Effector CD8-positive, alpha-beta T cell (primary cell): ENCODE data around the gene FAM168B.
"Not testable (repeated sequence)": the region's sequence is repeated elsewhere in the genome, so short reads cannot be mapped to it uniquely, and the experiment has no call there.

Experiments used
- DNase-seq: peaks from one replicate; lab custom pipeline; 2025; lab: John Stamatoyannopoulos, UW
- total RNA-seq, 4 experiments: gene quantifications; one replicate each; lab custom pipeline; 2026; lab: John Stamatoyannopoulos, UW

FAM168B gene, protein sequence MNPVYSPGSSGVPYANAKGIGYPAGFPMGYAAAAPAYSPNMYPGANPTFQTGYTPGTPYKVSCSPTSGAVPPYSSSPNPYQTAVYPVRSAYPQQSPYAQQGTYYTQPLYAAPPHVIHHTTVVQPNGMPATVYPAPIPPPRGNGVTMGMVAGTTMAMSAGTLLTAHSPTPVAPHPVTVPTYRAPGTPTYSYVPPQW
- total RNA-seq, result 165 to 215 (median 182) reads per million in 4 experiments

DNA sequence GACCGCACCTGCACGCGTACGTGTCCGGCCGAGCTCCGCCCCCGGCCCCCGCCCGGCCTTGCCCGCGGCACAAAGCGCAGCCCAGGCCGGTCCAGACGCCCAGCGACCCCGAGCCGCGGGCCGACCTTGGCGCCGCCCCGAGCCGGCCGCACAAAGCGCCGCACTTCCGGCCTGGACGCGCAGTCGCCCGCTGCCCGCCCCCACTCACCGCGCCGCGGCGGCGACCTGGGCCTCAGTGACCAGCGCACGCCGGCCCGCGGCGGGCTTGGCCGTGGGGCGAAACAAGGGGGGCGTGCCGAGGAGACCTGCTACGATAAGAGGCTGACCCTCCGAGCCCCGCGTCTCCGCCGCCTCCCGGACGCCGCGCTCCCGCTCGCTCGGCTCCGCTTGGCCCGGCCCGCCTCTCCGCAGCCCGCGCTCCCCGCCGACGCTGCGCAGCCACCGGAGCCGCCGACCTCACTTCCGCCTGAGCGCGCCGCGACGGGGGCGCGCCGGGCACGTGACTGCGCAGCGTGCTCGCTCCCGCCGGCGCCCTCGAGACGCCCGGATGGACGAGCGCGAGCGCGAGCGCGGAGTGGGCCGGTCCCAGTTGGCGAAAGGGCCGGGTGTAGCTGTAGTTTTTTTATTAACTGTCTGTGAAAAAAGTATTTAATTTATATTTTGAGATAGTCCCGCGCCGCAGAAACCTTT is at the start of gene FAM168B:
Gene FAM168B (minus strand): TSS at position 455 of the 690 bp plus-strand sequence. CDS start 10,814 bp downstream, outside the sequence.
- peak; percentile 76 for DNase-seq

DNA sequence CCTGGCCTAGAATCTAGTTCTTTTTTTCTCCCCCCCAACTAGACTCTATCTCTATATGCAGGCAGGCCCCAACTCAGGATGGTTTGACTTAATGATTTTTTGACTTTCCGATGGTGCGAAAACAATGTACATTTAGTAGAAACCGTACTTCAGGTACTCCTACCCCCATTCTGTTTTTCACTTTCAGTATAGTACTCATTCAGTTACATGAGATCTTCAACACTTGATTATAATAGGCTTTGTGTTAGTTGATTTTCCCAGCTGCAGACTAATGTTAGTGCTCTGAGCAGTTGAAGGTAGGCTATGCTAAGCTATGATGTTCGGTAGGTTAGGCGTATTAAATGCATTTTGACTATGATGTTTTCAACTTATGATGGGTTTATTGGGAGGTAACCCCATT is 49.6 kb upstream of the FAM168B start:
- no peak for DNase-seq

DNA sequence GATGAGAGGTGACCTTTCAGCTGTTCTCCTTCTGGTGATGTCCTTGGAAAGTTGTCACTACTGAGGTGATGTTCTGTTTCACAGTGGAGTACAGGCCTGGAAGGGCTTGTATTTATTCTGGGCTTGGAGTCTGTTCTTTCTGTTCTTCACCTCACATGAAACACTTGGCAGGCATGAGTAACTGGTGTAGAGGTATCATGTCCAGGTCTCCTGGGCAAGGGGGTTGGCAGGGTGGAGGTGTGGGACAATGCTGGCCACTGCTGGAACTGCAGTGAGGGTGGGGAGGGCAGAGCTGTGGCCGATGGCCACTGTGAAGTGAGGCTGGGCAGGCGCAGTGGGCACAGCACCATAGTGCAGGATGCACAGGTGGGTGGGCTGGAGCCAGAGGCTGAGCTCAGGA is 47.3 kb upstream of the FAM168B start:
- DNase-seq, result no peak

DNA sequence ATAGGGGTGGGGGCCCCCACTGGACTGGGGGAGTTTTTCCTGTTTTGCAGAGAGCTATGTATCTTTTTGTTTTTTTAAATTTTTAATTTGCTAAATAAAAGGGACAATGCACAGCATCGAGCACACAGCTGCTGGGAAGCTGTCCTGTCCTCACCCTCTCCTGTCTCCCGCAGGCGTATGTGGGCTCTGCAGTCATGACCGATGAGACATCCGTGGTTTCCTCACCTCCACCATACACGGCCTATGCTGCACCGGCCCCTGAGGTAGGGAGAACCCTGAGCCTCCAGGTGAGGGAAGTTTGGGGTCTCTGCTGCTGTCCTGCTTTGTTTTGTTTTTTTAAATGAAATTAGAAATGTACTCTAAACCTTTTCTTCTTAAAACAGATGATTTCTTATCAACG is 39.5 kb upstream of the FAM168B start:
- no peak for DNase-seq

DNA sequence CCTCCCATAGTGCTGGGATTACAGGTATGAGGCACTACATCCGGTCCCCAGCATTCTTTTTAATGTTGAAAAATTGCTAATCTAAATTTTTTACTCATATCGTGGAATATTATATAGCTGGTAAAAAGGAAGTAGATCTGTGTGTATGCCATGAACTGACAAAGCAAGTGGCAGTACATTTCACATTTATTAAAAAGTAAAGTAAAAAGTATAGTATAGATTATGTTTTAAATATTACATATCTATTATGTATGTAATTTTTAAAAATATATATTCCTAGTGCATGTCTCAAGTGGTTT is 37.0 kb upstream of the FAM168B start:
- DNase-seq, result no peak

DNA sequence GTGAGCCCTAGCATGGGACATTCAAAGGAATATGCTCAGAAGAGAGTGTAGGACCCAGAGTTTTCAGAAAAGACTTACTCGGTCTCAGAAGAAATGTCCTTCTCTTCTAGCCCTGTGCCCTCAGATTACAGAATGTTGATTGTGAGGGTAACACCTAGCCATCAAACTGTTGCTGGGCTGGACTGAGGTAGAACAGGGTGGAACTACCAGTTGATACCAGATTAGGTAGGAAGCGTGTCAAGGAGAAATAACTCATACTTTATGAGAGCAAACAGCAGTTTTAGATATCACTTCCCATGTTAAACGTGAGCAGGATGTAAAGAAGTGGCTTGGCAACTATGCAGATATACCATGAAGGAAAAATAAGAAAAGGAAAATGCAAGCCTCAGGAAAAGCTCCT is 34.7 kb upstream of the FAM168B start:
- no peak for DNase-seq

DNA sequence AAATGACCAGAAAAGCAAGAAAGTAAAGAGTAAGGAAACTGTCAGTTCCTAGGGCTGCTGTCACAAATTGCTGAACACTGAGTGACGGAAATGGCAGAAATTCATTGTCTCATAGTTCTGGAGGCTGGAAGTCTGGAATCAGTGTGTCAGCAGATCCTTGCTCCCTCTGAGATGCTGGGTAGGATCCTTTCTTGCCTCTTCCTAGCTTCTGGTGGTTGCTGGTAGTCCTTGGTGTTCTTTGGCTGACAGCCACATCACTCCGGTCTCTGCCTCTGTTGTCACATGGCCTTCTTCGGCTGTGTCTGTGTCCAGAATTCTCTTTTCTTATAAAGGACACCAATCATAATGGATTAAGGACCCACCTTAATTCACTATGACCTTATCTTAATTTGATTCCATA is 33.8 kb upstream of the FAM168B start:
- no peak for DNase-seq

DNA sequence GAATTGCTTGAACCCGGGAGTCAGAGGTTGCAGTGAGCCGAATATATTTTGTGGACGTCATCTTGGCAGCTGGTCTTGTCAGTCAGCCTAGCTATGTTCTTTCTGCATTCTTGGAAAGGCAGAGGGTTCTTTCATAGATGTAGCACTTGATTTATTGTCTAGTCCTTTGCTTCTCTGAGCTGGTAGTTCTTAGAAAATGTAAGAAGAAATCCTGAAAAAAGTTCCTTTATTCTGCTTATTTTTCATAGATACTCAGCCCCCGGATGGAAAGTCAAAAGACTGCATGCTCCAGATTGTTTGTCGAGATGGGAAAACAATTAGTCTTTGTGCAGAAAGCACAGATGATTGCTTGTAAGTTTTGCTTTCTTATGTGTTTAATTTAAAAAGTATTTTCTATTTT is 33.2 kb upstream of the FAM168B start:
- no peak for DNase-seq

DNA sequence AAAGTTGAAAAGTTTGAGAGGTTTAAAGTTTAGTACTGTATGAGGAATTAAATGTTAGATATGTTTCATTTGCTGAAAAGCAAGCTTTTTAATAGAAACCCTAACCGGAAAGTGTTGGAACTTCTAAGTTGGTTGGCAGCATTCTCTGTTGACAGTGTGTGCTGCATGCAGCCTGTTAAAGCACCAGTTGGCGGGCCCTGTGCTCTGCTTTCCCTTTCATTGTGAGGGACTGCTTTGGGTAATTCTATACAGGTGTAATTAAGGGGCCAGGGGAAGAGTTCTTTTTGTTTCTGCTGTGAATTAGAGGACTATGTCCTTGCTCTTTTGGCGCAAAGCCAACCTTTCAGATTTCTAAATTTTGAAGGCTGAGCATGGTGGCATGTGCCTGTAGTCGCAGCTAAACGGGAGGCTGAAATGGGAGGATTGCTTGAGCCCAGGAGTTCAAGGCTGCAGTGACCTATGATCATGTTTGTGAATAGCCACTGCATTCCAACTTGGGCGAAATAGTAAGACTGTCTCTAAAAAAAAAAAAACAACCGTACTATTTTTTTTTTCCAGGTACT is 32.0 kb upstream of the FAM168B start:
- no peak for DNase-seq

DNA sequence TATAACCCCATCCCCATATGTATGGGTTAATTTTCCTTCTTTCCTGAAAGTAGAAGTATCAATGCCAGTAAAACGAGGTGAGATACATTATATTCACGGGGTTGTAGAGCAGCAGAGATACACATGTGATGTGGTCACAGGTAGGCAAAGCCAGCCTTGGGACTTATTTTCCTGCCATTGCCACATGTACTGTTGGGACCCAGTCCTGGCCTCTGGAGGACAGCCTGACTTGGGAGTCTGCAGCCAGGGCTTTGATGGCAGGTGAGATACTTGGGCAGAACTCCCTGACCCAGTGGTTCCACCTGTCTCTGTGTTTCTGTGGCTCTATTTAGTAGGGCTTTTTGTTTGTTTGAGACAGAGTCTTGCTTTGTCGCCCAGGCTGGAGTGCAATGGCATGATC is 29.9 kb upstream of the FAM168B start:
- DNase-seq, result no peak

DNA sequence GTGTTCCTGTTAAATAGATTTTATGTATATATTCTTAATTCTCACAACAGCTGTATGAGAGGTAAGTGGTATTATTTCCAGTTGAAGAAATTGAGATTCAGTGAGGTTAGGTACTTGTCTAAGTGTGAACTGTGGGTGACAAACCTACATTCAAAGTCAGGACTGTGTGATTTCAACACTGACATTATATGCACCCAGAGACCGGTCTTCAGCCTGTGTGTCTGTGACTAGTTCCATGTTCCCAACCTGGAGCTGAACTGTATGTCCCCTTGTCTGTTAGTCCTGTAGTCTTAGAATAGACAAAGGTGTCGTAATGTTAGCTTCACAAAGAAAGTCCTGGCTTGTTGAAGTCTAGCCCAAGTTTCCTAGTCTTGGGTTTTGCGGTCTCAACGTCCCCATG is 29.2 kb upstream of the FAM168B start:
- no peak for DNase-seq

DNA sequence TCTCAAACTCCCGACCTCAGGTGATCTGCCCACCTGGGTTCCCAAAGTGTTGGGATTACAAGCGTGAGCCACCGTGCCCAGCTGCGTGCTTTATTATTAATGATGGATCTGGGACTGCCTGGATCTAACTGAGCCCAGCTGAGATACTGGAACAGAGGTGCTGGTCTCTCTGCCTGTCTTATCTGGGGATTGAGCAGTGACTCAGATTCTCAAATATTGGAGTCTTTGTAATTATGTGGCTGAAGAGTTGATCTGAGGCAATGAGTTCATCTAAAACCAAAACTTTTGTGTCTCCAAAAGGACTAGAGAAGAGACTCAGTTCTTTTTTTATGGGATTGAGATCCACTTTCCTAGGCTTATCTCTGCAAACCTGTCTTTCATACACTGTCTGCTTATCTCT is 28.2 kb upstream of the FAM168B start:
- no peak for DNase-seq

DNA sequence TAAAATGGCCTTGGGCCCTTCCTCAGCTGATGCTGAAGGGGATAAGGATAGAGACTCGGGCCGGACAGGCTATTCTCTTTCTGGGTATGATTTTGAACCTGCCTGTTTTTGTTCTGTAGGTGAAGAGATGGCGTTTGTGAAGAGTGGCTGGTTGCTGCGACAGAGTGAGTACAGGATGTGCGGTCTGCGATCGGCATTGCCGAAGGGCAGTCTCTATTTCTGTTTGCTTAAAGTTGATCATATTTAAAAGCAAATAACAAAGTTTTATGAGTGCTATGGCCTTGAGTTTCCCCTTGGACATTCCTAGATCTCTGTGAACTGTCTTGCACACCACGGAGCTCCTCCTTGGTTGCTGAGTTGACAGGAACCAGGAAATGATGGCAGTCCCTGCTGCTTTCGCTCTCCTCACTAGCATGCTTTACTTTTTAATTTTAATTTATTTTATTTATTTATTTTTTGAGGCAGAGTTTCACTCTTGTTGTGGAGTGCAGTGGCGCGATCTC is 27.6 kb upstream of the FAM168B start:
- no peak for DNase-seq

DNA sequence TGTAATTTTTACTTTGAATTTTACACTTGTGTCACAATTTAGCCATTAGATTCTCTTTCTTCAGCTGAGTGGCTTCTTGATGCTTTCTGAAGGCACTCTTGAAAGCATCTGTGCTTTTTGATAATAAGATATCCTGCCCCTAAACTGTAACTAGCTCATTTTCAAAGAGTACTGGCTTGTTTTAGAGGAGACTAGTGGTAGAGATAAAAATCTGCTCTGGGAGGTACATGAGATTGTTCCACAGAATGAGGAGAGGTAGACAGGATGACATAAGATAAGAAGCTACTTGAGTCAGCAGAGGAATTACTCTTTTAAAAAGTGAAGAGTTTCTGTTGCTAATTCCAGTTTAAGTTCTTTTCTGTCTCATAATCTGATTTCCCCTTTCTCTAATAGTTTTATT is 22.5 kb upstream of the FAM168B start:
- DNase-seq, result no peak

DNA sequence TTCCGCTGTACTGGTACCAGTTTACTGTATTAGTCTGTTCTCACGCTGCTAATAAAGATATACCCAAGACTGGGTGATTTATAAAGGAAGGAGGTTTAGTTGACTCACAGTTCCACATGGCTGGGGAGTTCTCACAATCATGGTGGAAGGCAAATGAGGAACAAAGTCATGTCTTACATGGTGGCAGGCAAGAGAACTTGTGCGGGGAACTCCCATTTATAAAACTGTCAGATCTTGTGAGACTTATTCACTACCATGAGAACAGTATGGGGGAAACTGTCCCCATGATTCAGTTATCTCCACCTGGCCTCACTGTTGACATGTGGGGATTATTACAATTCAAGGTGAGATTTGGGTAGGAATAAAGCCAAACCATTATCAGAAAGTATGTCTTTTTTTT is 21.7 kb upstream of the FAM168B start:
- DNase-seq, result not testable (repeated sequence)

DNA sequence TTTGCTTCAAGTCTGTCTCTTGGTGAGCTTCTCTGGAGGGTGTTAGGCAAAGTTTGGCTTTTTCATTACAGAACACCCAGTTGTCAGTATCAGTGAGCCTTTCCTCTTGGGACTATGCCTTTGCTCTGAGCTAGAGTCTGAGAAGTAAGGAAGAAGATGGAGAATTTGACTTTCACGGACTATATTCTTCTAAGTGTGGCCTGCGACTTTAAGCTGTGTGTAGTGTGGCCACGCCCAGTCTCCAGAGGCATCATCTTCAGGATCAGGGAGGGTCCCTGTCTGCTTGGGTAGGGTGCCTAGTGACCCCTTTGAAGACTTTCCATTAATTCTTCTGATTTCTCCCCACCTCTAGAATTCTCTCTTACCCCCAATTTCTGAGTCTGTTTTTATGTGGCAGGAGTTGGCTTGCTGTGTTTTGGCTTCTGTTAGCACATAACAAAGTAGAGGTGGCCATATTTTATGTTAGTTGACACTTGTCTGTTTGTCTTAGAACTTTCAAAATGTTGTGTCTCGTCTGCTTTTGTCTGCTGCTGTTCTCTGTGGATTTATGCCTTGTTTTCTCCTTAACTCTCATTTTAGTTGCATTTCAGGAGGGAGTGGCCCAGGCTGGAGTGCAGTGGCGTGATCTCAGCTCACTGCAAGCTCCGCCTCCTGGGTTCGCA is 20.4 kb upstream of the FAM168B start:
- DNase-seq, result no peak

DNA sequence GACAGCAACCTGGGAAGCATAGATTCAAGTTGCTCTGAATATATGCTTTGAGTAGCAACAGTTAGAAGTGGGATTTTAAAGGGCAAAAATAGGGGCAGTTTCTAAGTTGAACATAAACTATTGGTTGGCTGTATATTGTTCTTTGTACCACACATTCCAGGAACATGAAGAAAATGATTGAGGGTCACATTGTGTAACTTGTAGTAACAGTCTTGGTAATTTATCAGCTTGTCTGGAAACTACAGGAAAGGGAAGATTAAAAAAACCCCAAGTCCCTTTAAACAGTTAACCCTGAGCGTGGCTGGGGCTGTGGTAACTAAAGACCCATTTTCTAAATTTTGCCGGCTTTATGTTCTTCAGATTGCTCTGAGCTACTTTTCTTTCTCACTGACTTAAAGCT is 19.3 kb upstream of the FAM168B start:
- no peak for DNase-seq

DNA sequence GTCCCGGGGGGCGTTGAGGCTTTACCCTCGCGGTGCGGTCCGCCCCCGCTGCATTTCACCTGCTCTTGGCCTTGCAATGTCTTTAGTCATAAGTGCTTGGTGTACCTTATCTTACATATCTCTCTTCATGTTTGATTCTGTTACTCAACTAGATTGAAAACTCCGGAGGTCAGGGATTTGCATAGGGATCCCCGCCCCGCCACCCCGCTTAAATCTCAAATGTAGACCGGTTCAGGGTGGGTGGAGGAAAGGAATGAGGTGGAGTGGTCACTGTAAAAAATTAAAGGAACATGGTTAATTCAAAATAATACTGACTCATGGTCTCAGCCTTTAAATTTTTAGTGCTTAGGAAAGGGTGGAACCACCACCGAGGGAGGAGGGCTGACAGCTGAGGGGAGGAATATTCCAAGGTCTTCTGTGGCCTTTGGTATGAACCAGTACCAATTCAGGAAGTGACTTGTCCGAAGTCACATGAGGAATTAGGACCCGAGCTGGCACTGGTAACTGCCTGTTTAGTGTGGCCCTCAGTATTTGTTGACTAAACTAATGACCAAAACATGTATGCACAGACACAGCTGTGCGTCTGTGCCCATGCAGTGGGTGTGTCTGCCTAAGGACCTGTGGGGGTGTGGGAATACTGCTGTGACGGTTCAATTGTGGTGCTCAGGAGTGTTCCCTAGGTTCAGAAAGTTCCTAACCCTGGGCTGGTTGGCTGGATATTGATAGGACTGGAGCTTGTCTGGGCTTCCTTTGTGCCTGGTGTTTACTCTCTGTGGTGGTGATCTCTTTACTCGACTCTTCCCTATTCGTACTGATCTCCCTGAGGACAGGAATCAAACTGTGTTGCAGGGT is 12.9 kb upstream of the FAM168B start:
- DNase-seq, result no peak

DNA sequence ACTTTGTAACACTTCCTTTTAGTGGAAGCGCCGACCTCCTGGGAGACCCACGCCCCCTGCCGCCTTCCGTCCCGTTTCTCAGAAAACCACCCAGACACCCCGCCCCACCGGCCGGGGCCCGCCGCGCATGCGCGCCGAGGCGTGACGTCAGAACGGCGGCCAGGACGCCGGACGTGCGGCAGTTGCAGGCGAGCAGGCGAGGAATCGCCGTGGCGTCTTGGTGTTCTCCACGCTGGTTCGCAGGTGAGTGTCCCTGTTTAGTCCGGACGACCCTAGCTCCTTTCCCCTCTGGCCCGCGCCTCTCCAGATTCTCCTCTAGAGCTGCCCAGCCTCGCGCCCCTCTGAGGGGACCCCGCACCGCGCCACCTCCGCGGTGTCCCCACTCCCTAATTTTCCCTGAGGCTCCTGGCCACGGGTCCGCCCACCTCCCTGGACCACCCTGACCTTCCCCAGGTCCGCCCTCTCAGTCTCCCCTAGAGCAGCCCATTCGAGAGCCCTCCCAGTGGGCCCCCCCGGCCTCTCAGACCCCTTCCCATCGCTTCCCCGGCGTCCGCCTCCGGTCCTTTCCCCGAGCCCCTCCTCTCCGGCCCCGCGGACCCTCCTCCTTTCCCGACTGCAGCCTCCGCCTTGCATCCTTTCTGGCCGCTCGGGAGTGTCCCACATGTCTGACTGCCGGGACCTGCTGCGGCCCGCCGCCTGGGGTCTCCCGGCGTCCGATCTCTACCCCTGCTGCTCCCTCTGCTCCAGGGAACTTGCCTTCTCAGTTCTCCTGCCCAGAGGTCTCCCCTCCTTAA is 12.1 kb upstream of the FAM168B start, which contains the start of gene PLEKHB2:
Gene PLEKHB2 (plus strand): TSS at position 181 of the 794 bp plus-strand sequence. CDS start 15,606 bp downstream, outside the sequence.
- peak; percentile 89 for DNase-seq

DNA sequence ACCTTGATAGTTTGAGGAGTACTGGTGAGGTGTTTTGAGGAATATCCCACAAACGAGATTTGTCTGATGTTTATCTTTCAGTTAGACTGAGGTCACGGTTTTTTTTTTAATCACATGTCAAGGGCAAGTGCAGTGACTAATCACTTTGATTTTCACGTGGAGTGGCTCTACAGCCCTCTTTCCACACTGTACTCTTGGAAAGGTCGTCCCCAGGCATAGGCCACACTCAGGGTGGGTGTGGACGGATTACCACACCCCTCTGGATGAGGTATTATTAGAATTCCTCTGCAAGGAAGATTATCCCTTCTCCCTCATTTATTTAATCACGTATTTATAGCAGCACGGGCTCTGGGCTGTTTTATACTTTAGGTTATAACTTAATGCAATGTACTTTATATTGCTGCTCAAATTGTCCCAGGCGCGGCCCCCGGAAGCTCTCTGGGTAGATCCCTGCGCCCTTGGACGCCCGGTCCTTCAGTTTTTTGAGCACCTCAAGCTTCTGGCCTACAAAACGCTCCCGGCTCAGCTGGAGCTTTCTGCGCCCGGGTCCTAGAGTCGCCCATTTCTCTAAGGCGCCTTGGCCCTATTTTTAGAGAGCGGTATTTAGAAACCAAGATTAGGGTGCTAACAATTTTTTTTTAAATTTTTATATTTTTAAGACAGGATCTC is 11.4 kb upstream of the FAM168B start:
- peak; percentile 20 for DNase-seq
